Measurements from ENCODE around the gene PER1. TPM values are rescaled to one million over a fixed set of nuclear protein-coding genes. Genes with fewer than 3 reads are reported as not detected.

PER1 gene
- total and polyA plus RNA-seq, 2 of the 13 experiments (the other 11 are each of a cell fraction or from before 2014, with no cell fraction given) = 2.6 to 3.6 TPM

DNA sequence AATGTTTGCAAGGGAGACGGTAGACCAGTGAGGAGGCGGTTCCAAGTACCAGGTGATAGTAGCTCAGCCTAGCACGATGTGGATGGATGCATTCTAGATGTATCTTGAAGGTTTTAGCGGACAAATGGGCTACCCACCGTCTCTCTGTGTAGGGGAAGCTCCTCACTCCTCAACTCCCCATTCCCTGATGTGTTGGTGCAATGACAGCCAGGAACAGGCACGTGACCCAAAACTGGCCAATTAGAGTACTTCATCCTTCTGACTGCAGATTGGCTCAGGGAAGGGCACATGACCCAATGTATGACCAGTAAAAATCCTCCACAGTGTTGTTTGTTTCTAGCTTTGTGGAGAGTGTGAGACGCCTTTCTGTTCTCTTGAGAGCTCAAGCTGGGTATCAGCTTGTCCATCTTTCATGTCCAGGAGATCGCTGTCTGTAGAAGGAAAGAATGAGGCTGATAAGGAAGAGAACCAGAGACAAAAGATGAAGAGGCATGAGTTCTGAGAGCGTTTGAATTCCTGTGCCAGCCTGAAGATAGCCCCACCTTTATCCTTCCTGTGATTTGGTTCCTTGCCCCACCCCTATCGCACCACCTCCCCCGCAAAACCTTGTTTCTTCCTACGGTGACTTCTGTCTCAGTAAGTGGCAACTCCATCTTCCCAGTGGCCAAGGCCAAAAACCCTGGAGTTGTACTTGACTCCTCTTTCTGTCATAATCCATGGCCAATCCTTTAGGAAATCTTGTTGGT, 40.0 kb upstream of the PER1 start (continued):
- TF ChIP-seq, protein P1, sequence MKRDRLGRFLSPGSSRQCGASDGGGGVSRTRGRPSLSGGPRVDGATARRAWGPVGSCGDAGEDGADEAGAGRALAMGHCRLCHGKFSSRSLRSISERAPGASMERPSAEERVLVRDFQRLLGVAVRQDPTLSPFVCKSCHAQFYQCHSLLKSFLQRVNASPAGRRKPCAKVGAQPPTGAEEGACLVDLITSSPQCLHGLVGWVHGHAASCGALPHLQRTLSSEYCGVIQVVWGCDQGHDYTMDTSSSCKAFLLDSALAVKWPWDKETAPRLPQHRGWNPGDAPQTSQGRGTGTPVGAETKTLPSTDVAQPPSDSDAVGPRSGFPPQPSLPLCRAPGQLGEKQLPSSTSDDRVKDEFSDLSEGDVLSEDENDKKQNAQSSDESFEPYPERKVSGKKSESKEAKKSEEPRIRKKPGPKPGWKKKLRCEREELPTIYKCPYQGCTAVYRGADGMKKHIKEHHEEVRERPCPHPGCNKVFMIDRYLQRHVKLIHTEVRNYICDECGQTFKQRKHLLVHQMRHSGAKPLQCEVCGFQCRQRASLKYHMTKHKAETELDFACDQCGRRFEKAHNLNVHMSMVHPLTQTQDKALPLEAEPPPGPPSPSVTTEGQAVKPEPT (CRISPR knock-in tag; IDR thresholded peaks at IDR 0.05; ENCODE audit: low read depth) = no peak
- TF ChIP-seq ZNF414 (CRISPR knock-in tag; IDR thresholded peaks at IDR 0.05) (no peak), ZNF280B (CRISPR knock-in tag; IDR thresholded peaks at IDR 0.05; ENCODE audit: borderline replicate concordance) (no peak), FOXK1 (CRISPR knock-in tag; IDR thresholded peaks at IDR 0.05; ENCODE audit: borderline replicate concordance, low read depth) (peak; percentile 40; the same call in 1 of the 2 replicates), ASH2L (IDR thresholded peaks at IDR 0.05; ENCODE audit: insufficient read length, low read depth, low read length) (peak; percentile 28), PITX1 (CRISPR knock-in tag; IDR thresholded peaks at IDR 0.05) (no peak), NCOA1 (CRISPR knock-in tag; IDR thresholded peaks at IDR 0.05) (no peak), NFE2L1 (CRISPR knock-in tag; IDR thresholded peaks at IDR 0.05; ENCODE audit: borderline replicate concordance) (no peak), ZMAT3 (CRISPR knock-in tag; conservative IDR thresholded peaks at IDR 0.05) (no peak), TAF1 (CRISPR knock-in tag; IDR thresholded peaks at IDR 0.05) (peak; percentile 62; the same call in 1 of the 2 replicates), KAT8 (CRISPR knock-in tag; IDR thresholded peaks at IDR 0.05) (peak; percentile 41; the same call in 1 of the 2 replicates), ZMYM4 (CRISPR knock-in tag; IDR thresholded peaks at IDR 0.05) (0 out of 2 replicates have a peak, but pooled peaks have one; percentile 36), ZNF12 (CRISPR knock-in tag; IDR thresholded peaks at IDR 0.05) (peak; percentile 68; the same call in 1 of the 2 replicates), ZNF576 (CRISPR knock-in tag; IDR thresholded peaks at IDR 0.05) (no peak), POLR2G (IDR thresholded peaks at IDR 0.05; ENCODE audit: low read depth, low read length) (peak; percentile 83), U2AF2 (IDR thresholded peaks at IDR 0.05; ENCODE audit: low read depth, low read length) (no peak), HMGXB4 (CRISPR knock-in tag; IDR thresholded peaks at IDR 0.05; ENCODE audit: borderline replicate concordance in 1 of 2, low read depth in 1 of 2) (peak in 1 of 2 experiments; percentile 50; a peak in 3 of 4 replicates), TEAD2 (CRISPR knock-in tag; IDR thresholded peaks at IDR 0.05) (no peak), ZNF282 (IDR thresholded peaks at IDR 0.05; ENCODE audit: partially characterized antibody) (no peak), TARDBP (CRISPR knock-in tag; IDR thresholded peaks at IDR 0.05) (no peak)
- TF ChIP-seq, protein P2, sequence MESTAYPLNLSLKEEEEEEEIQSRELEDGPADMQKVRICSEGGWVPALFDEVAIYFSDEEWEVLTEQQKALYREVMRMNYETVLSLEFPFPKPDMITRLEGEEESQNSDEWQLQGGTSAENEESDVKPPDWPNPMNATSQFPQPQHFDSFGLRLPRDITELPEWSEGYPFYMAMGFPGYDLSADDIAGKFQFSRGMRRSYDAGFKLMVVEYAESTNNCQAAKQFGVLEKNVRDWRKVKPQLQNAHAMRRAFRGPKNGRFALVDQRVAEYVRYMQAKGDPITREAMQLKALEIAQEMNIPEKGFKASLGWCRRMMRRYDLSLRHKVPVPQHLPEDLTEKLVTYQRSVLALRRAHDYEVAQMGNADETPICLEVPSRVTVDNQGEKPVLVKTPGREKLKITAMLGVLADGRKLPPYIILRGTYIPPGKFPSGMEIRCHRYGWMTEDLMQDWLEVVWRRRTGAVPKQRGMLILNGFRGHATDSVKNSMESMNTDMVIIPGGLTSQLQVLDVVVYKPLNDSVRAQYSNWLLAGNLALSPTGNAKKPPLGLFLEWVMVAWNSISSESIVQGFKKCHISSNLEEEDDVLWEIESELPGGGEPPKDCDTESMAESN (CRISPR knock-in tag; conservative IDR thresholded peaks at IDR 0.05) = no peak

Measured in HepG2 (cell line).